Stimulated activated CD4-positive, alpha-beta T cell treated with anti-CD3 and anti-CD28 coated beads, Interleukin-12 subunit alpha, Interleukin-12 subunit beta, amount 100 ng/mL, for 48 hours (primary cell): ENCODE results near the gene HERC3.

Source experiments
- DNase-seq, 3 donors: peaks; one replicate each; pipeline ENCODE4 v3.0.0-alpha.2; 2020; ENCODE audit warnings: low read depth in 2 of 3, low spot score in 1 of 3

Gene HERC3

DNA sequence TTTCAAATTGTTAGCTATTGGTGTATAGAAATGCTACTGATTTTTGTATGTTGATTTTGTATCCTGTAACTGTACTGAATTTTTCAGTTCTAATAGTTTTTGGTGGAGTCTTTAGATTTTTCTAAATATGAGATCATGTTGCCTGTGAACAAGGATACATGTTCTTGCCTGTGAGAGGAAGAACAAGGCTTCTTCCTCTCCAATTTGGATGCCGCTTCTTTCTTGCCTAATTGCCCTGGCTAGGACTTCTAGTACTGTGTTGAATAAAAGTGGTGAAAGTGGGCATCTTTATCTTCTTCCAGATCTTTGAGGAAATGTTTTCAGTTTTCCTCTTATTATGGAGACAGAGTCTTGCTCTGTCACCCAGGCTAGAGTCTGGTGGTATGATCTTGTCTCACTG, 121.5 kb downstream of the HERC3 start:
- no peak for DNase-seq

DNA sequence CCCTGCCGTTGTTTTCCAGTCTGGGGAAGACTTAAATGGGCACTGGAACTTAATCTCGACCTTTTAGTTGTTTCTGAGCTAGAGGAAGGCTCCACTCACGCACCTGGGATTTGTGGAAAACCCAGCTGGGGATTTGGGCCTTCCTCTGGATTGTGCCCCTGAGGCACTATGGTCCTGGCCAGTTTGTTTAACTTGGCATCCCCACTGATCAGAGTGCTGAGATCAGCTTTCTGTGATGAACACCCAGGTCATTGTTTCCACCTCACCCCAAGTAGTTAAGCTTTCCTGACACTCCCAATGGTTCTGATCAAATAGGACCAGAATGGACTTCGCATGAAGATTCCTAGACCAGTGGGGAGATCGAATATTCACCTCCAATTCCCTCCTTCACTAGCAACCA, 125.8 kb downstream of the HERC3 start:
- DNase-seq, result no peak

DNA sequence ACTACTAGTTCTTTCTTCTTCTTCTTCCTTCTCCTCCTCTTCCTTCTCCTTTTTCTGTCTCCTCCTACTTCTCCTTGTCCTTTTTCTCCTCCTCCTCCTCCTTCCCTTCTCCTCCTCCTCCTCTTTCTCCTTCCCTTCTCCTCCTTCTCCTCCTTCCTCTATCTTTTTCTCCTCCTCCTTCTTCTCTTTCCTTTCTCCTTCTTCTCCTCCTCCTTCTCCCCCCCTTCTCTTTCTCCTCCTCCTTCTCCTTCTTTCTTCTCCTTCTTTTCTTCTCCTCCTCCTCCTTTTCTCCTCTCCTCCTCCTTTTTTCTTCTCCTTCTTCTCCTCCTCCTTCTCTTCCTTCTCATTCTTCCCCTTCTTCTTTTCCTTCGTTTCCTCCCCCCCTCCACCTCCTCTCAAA, 127.1 kb downstream of the HERC3 start:
- DNase-seq, result no peak

DNA sequence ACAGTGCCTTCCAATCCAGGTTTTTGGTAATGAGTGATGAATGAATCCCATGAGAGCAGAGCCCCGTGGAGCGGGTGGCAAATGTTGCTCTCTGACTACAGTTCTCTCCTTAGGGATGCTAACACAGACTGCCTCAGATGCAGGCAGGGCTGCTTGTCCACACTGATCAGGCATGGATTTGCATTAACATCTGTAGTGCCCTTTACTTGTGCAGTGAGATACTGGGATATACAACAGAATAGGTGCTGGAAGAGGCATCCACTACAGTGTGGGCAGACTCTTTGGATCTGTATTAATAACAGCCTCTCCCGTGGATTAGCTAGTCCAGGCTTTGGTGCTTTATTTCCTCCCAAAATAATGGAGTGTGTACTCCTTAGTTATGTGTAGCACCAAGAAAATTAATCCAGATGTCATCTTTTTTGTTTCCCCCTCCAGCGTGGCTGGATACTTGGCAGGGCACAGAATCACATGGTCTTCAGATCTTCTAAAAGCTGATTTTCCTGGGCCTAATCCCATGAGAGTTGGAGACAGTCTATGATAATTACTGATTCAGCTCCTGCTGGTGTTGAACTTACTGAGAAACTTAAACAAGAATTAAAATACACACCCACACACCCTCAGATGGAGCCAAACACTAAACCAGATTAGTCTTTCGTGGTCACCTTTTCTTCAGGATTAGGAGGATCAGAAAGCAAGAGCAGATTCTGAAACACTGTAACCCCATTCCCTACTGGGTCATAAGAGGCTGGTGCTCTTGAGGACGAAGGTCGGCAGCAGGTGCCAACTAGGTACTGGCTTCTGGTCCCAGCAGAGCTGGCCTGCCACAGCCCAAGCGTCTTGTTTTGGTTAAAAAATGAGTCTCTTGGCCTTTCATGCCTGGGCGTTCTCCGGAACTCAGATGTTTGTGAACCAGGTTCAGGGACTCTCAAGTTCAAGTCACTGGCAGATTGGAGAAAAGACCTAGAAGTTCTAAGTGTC, 128.5 kb downstream of the HERC3 start:
- DNase-seq, result no peak

DNA sequence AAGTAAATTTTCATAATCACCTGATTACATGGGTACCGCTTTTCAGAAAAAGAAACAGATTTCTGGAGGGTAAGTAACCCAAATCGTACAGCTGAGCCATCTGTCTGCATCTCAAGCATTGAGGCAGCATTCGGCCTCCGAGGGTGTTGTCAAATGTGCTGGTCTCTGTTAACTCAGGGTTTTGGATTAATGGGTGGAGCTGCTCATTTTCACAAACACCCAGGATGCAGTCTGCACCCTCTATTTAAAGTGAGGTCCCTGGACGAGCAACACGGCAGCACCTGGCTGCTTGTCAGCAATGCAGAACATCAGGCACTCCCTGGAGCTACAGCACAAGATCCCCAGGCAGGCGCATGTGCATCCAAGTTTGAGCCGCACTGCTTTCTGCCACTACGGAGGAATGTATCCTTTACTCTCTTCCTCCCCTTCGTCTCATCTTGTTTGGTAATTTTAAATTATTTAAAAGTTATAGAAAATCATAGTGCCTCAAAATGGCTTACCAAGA, 130.0 kb downstream of the HERC3 start:
- no peak for DNase-seq

DNA sequence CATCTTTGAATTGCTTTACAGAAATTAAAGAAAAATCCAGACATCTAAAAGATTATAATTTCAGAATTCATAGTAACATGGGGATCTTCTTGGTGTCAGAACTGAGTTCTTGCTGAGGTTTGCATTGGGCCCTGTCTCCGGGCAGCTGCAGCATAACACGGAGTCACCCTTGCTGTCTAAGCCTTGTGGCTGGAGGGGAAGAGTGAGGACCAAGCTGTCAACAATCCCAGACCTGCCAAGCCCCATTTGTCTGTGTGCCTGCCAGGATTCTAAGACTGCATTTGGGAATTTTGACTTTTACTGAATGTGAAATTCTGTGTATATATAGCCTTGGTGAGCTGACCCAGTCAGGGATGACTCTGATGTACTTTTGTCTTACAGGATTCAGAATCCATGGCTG, 130.5 kb downstream of the HERC3 start:
- DNase-seq, result no peak

DNA sequence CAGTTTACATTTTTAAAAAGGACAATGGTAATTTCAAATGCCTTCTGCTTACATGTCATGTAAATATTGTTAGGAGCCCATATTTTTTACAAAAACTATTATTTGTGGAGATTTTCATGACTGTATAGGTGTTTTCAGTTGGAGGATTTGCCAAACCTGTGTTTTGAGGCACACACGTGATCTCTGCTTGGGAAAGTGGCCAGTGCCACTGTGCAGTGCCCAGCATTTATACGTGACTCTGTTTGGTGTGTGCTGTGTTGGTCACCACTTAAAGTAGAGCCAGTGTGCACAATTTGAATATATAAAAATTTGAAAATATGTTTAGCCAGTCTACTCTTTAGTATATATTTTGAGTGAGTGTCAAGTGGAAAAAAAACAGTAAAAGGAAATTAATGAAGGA, 132.1 kb downstream of the HERC3 start:
- no peak for DNase-seq

DNA sequence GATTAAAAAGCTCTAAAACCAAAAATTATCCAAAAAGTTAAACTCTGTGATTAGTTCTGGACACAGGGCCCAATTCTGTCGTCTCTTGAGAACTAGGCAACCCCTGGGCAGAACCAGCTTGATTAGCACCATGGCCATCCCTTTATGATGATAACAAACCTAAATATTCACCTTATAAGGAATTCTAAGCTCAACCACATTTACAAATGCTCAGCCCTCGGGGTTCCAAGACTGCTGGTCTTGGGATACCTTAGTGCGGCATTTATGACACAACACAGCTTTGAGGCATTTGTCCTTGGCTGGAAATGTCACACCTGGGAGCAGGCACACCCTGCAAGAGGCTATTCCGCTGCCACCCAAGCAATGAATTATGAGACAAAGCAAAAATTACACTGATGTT, 132.9 kb downstream of the HERC3 start:
- no peak for DNase-seq

DNA sequence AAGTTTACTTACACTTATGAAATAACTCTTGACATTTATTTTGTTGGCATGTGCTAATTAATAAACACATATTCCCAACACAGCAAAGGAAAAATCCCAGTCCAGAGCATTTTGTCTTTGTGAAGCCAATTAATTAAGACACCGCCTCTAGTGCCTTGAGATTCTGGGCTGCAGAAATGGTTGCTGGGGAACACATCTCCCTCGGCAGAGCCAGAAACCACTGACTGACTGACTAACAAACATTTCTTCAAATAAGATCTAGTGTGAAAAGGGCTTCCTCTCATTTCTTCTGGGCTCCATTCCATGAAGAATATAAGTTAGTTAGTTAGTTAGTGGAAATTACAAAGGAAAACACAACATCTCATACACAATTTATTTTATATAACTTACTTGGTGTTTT, 133.7 kb downstream of the HERC3 start:
- DNase-seq, result no peak

DNA sequence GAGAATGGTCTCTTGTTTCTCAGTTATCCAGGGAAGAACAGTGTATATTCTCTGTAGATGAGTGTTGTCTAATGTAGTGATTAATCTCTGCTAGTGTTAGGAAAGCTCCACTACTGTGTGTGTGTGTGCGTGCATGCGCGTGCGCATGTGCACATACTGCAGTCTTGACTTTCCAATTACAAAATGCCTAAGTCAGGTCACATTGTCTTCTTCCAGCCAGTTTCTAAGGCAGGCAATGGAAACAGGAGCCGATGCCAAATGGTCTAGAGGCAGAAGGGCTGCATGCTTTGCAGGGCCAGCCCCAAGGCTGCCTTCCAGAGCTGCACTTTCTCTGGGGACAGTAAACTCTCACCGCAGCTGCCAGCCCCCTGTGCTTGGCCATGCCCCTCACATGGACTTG, 135.9 kb downstream of the HERC3 start:
- DNase-seq, result no peak

DNA sequence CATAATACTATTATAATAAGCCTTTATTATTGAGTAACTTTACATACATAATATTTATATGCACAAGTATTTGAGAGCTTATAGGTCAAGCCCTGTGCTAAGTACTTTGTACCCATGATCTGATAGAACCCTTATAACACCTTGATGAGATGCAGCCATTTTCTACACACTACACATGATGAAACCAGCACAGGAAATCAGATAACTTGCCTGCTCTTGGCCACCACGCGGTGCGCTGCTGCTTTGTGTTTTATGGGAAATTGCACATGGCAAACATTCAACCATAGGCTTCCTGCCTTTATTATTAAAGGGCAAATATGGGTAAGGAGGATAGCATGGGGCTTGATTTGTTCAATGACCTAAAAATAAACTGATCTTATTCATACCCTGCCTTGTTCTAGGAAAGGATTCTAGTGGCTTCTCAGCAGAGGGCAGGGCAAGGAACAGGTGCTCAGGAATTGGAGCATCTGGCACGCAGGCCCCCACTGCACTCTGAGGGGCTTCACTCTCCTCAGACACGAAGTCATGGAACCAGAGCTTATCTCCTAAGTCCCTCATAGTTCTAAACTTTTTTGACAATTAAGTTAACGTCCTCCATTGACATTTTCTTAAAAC, 137.0 kb downstream of the HERC3 start:
- no peak for DNase-seq

DNA sequence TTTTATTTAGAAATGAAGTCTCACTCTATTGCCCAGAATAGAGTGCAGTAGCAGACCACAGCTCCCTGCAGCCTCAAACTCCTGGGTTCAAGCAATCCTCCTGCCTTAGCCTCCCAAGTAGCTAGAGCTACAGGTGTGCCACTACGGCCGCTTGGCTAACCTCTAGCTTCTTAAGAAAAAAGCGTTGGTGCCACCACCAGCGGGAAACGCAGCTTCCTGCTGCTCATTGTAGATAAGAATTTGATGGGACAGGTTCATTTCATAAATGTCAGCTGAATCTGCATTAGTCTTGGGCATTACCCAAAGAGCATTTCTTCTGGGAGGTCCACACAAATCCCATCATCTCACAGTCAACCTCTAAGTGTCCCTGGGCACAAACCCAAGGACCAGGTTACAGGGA, 138.5 kb downstream of the HERC3 start:
- no peak for DNase-seq

DNA sequence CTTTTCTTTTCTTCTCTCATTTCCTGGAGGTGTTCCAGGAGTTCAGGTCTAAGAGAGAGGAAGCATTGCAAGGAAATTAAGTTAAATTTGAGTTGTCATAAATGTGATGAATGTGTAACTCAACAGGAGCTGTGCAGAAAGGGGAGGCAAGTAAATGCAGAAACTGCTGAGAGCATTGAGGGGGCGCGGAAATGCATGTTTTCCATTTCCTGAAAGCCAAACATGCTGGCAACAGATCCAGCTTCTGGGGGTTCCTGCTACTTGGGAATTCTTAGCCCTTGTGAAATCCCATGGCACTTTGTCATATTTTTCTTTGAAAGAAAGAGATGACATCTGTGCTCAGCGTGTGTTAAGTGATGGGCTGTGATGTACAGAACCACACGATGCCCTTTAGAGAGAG, 139.1 kb downstream of the HERC3 start:
- no peak for DNase-seq

DNA sequence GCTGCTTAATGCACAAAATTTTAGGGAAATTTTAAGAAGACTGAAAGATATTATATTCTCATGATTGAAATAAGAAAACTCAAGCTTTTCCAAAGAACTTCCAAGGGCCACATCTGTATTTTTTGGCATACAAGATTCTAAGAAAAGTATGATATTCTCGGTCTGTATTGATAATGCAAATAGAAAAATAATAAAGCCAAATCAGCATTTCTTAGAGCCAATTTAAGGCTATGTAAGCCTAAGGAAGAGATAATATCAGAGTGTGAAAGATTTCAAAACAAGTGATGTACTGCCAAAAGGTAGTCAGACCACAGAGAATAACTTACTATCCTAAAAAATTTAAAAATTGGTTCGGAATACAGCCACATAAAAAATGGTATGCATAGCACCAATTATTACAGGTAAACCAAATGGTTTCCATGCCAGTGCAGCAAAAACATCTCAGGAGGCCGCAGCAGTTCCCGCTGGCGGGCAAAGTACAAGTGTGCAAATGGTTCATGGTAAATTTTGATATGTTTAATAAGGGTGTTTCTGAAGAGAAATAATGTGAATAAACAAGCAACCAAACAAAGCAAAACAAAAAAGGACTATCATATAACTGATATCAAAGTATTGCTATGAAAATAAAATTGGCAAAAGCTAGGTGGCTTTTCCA, 140.6 kb downstream of the HERC3 start:
- no peak for DNase-seq

DNA sequence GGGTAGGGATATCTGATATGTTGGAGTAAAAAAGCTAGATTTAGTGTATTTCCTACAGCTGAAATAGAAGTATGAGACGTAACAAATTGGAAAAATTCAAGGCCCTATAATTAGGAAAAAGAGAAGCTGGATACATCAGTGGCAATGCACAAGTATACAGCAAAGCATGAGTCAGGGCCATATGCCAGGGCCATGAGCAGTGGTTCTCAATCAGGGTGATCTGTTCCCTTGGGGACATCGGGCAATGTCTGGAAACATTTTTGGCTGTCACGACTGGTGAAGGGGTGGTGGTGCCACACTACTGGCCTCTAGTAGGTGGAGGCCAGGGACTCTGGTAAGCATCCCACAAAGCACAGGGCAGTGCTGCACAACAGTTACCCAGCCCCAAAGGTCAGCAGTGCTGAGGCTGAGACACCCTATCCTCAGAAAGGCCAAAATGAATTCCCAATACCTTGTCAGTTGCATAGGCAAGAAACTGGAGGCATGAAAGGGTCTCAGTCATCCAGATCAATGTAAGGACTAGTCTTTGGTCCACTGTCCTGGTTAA, 142.2 kb downstream of the HERC3 start:
- no peak for DNase-seq

DNA sequence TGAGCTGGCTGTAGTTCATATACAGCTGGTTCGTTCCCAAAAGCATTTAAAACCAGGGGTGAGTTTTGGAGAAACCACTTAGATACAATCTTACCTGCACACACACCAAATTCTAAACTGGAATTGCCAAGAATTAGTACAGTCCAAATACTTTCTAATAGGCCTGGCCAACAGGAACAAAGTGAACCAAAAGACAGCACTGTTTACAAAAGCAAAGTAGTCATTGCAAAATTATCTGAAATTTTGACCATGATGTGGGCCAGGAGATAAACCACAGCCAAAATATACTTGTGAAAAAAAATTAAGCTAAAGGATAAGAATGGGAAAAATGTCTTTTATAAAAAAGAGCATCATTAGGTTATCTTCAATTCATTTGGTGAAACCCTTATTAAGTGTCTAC, 143.3 kb downstream of the HERC3 start:
- DNase-seq, result no peak

DNA sequence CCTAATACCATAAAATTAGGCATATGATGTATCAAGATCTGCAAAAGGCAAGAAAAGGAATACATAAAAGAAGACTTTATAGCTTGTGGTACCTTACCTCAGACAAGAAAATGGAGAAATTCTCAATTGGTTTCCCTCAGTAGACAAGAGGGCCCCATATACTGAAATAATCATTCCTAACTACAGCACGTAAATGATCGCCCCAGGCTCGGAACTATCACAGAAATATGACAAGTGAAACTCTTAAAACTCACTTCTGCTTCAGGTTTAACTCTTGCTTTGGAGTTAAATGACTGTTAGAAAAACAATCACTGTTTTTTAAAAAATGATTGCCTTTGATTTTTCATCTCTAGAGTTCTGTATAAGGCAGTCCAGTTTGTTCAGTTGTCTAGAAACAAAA, 144.0 kb downstream of the HERC3 start:
- no peak for DNase-seq

DNA sequence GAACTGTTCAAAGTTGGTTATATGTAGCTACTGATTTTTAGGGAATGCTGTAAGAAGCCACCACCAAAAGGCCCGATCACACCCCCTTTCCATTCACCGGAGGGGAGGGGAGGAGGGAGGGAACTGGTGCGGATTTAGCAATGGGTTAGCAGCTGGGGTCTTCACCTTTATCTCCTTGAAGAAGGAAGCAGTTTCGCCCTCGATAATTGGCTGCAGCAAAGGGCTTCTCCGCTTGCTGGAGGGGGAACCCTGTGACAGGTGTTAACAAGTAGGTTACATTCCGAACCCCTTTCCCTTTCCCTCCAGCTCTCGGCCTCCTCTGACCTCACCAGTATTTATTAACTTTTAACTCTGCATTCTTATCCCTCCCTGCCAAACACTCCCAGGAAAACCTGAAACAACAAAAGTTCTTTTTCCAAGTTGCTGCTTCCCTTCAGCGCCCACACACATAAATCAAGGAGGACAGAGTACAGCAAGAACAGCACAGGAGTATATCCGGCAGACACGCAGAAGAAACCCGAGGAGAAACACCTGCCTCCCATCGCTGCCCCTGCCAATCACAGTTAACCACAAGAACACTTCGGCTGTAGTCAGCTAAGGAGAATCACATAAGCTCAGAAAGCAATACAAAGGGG, 145.1 kb downstream of the HERC3 start:
- DNase-seq, result no peak

DNA sequence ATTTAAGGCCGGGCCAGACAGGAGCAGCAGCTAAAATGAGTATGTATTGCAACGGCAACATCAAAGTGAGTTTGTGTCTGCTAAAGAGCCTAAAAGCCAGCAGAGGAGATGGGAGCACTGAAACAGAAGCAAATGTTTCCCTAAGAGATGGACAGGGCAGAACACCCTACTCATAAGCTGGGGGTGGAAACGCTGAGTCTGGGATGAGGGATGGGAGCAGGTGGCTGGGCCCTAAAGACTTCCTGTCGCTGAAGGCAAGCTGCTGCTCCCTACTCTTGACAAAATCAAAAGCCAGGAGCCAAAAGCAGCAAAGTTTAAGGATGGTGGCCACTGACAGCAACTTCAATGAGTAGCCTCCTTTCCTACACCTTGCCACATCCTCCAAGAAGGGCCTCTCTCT, 145.9 kb downstream of the HERC3 start:
- DNase-seq, result no peak

DNA sequence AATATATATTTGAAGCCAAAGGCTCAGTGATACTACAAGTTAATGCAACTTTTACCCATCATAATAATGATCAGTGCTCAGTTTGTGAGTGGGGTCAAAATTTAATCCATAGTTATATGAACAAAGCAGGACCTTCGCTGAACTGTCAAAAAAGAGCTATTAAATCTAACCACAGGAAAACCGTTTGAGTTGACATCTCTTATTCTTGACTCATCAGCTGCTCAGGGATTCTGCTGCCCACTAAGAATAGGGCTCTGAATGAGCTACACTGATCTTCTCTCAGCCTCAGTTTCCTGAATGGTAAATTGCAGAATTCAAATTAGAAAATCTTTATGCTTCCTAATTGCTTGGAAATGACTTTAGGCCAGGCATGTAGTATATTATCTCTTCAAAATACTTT, 150.3 kb downstream of the HERC3 start:
- DNase-seq, result no peak

DNA sequence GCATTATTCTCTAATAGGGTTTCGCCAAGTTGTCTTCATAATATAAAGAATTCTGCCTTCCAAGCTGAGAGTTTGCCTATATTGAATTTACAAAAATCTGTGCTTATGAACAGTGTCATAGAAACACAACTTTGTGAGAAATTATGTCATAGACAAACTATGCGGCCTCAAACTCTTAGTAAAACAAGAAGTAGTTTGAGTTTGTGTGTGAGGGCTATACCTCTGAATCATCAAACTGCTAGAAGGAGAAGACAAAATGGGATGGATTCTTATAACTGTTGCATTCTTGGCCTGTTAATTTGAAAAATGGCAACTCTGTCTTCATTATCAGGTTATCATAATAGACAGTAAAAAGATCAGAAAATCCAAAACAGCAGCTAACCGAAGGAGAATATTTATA, 151.4 kb downstream of the HERC3 start:
- no peak for DNase-seq
